Adrenal gland (tissue), 5 donors: Measurements from ENCODE around the gene TRIM10.

ENCODE experiments used
- CTCF ChIP-seq, 6 experiments: fragments of 450-650 bp in 4 of 6; fragments of 200-600 bp in 2 of 6; sonication (generic) in 1 of 6; IDR thresholded peaks; 1 replicate in 5 of 6; 2 replicates in 1 of 6; pipeline versions ENCODE4 v1.5.1 to v1.8.0; 2016 to 2021; ENCODE audit warnings: antibody characterized with exemption in 6 of 6, mild to moderate bottlenecking in 2 of 6, moderate library complexity in 1 of 6
- POLR2A ChIP-seq, 2 donors: fragments of 450-650 bp; IDR thresholded peaks; one replicate each; pipeline ENCODE4 v1.6.1; 2017; ENCODE audit warnings: antibody characterized with exemption in 2 of 2, mild to moderate bottlenecking in 2 of 2, moderate library complexity in 1 of 2
- donor health status: DM: no; HTN: no; CAD: no.

- TF ChIP-seq POLR2A (IDR thresholded peaks at IDR 0.05) = no peak
- no peak for TF ChIP-seq CTCF (IDR thresholded peaks at IDR 0.05)
Measured at GRCh38 chr6:30195951-30196350, 34.9 kb upstream of the TRIM10 start.
